ENCODE results near the gene PLEKHO2. TPM values are rescaled to one million over a fixed set of nuclear protein-coding genes. Genes with fewer than 3 reads are reported as not detected.

The PLEKHO2 gene
- total RNA-seq, 1 donor from 2014 or later: 18.0 TPM

DNA sequence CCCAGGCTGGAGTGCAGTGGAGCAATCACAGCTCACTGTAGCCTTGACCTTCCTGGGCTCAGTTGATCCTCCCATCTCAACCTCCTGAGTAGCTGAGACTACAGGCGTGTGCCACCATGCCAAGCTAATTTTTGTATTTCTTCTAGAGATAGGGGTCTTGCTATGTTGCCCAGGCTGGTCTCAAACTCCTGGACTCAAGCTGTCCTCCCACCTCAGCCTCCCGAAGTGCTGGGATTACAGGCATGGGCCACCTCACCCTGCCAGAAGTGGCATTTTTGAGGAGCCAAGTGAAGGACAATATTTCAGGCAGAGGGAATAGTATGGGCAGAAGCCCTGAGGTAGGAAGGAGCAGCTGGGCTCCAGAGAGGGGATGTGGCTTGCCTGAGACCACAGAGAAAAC is 74.7 kb downstream of the PLEKHO2 start:
- peaks cover 15% of the 10 kb centered on the region for H3K4me1 Mint-ChIP-seq (ENCODE audit: low read depth, unreplicated experiment)
- H3K36me3 Mint-ChIP-seq (ENCODE audit: unreplicated experiment): no peaks in the 10 kb centered on the region
- H3K9me3 Mint-ChIP-seq (ENCODE audit: unreplicated experiment): peaks cover 6% of the 10 kb centered on the region
- DNase-seq: no peak
- H3K4me3 Mint-ChIP-seq (ENCODE audit: unreplicated experiment): no peak overlapping the region
- H3K27ac Mint-ChIP-seq (ENCODE audit: unreplicated experiment): no peak overlapping the region
- H3K27me3 Mint-ChIP-seq (ENCODE audit: unreplicated experiment): peaks cover 17% of the 10 kb centered on the region
- TF ChIP-seq, protein P1, sequence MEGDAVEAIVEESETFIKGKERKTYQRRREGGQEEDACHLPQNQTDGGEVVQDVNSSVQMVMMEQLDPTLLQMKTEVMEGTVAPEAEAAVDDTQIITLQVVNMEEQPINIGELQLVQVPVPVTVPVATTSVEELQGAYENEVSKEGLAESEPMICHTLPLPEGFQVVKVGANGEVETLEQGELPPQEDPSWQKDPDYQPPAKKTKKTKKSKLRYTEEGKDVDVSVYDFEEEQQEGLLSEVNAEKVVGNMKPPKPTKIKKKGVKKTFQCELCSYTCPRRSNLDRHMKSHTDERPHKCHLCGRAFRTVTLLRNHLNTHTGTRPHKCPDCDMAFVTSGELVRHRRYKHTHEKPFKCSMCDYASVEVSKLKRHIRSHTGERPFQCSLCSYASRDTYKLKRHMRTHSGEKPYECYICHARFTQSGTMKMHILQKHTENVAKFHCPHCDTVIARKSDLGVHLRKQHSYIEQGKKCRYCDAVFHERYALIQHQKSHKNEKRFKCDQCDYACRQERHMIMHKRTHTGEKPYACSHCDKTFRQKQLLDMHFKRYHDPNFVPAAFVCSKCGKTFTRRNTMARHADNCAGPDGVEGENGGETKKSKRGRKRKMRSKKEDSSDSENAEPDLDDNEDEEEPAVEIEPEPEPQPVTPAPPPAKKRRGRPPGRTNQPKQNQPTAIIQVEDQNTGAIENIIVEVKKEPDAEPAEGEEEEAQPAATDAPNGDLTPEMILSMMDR (IDR thresholded peaks at IDR 0.05; ENCODE audit: partially characterized antibody, unreplicated experiment): no peak

DNA sequence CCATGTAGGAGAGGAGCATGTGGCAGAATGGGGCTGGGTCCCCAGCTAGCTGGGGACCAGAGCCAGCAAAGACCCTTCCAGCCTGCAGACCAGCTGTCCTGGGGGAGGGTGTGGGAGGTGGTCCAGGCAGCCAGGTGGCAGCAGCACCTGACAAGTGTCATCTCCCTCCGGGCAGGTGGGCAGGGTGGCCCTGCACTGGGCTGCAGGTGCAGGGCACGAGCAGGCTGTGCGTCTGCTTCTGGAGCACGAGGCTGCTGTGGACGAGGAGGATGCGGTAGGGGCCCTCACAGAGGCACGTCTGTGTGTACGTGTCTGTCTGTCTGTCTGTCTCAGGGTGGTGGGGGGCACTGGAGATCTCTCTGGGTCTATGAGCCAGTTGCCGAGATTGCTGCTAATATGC is 75.5 kb downstream of the PLEKHO2 start:
- Mint-ChIP-seq H3K4me3 (ENCODE audit: unreplicated experiment) (no peak overlapping the region), H3K27me3 (ENCODE audit: unreplicated experiment) (peaks cover 18% of the 10 kb centered on the region), H3K9me3 (ENCODE audit: unreplicated experiment) (peaks cover 6% of the 10 kb centered on the region), H3K36me3 (ENCODE audit: unreplicated experiment) (no peaks in the 10 kb centered on the region), H3K27ac (ENCODE audit: unreplicated experiment) (no peak overlapping the region), H3K4me1 (ENCODE audit: low read depth, unreplicated experiment) (peaks cover 13% of the 10 kb centered on the region)
- DNase-seq: no peak
- TF ChIP-seq, protein P1 (IDR thresholded peaks at IDR 0.05; ENCODE audit: partially characterized antibody, unreplicated experiment): no peak

Other genes with a start within 250 kb of the PLEKHO2 start
- 2.0 TPM for gene RBPMS2, start 66.3 kb upstream of the PLEKHO2 start, total RNA-seq (ENCODE audit: unreplicated experiment)
- gene PIF1, start 16.3 kb upstream of the PLEKHO2 start, total RNA-seq (ENCODE audit: unreplicated experiment): 8.6 TPM
- 6.8 TPM for gene ANKDD1A, start 70.0 kb downstream of the PLEKHO2 start, total RNA-seq (ENCODE audit: unreplicated experiment)
- gene SPG21, start 148.0 kb downstream of the PLEKHO2 start, total RNA-seq (ENCODE audit: unreplicated experiment): 82.7 TPM
- gene MTFMT, start 187.7 kb downstream of the PLEKHO2 start, total RNA-seq (ENCODE audit: unreplicated experiment): 12.6 TPM
- not detected for gene SLC51B, start 203.5 kb downstream of the PLEKHO2 start, total RNA-seq (ENCODE audit: unreplicated experiment)
- 0.44 TPM for gene RASL12, start 226.1 kb downstream of the PLEKHO2 start, total RNA-seq (ENCODE audit: unreplicated experiment)
- gene KBTBD13, start 234.8 kb downstream of the PLEKHO2 start, total RNA-seq (ENCODE audit: unreplicated experiment): not detected